Neuronal stem cell (in vitro differentiated cells): Measurements from ENCODE around the gene FAM81A.
"Not testable (repeated sequence)": the region's sequence is repeated elsewhere in the genome, so short reads cannot be mapped to it uniquely, and the experiment has no call there.

ENCODE experiments used
- DNase-seq: peaks from one replicate; pipeline ENCODE4 v3.0.0-alpha.2; 2013; ENCODE audit warnings: low spot score
- H2AFZ ChIP-seq: one replicate; pipeline ENCODE4 v1.6.1; 2013; ENCODE audit warnings: mild to moderate bottlenecking, low read length, inconsistent platforms
- H2AK5ac ChIP-seq: 2 replicates; pipeline ENCODE4 v1.6.1; 2013; ENCODE audit warnings: low read depth, mild to moderate bottlenecking, inconsistent platforms, low read length, moderate library complexity, mixed read lengths
- H2BK120ac ChIP-seq: 2 replicates; pipeline ENCODE4 v1.6.1; 2013; ENCODE audit warnings: low read depth, mild to moderate bottlenecking, inconsistent platforms, low read length, moderate library complexity, mixed read lengths
- H2BK12ac ChIP-seq: one replicate; pipeline ENCODE4 v1.6.1; 2013; ENCODE audit warnings: low read length, inconsistent platforms
- H2BK15ac ChIP-seq: 2 replicates; pipeline ENCODE4 v1.6.1; 2013; ENCODE audit warnings: mild to moderate bottlenecking, low read length, inconsistent platforms, mixed read lengths
- H2BK5ac ChIP-seq: one replicate; pipeline ENCODE4 v1.6.1; 2013; ENCODE audit warnings: inconsistent platforms, mild to moderate bottlenecking, low read length, moderate library complexity
- H3K14ac ChIP-seq: one replicate; pipeline ENCODE4 v1.6.1; 2013; ENCODE audit warnings: low read length, inconsistent platforms
- H3K18ac ChIP-seq: 2 replicates; pipeline ENCODE4 v1.6.1; 2013; ENCODE audit warnings: low read length, inconsistent platforms
- H3K23ac ChIP-seq: 2 replicates; pipeline ENCODE4 v1.6.1; 2013; ENCODE audit warnings: low read depth, mild to moderate bottlenecking, mixed read lengths, low read length, inconsistent platforms; ENCODE audit not compliant: poor library complexity
- H3K27ac ChIP-seq: replicated peaks from 3 replicates; pipeline ENCODE4 v1.5.1; 2013; ENCODE audit warnings: low read length, inconsistent platforms
- H3K27me3 ChIP-seq, 3 experiments: 2 replicates each; pipeline ENCODE4 v1.6.1; 2013; ENCODE audit warnings: low read length in 3 of 3, mild to moderate bottlenecking in 2 of 3, inconsistent platforms in 1 of 3, low read depth in 1 of 3, mixed read lengths in 1 of 3, moderate library complexity in 1 of 3; ENCODE audit not compliant: control insufficient read depth in 3 of 3, insufficient read depth in 3 of 3
- H3K36me3 ChIP-seq, 2 donors: replicated peaks in 1 of 2; 2 replicates each; pipeline ENCODE4 v1.6.1; 2013; ENCODE audit warnings: low read length in 2 of 2; ENCODE audit not compliant: control insufficient read depth in 2 of 2, insufficient read depth in 2 of 2
- H3K4ac ChIP-seq: 2 replicates; pipeline ENCODE4 v1.6.1; 2013; ENCODE audit warnings: inconsistent platforms, mild to moderate bottlenecking, low read length, moderate library complexity
- H3K4me1 ChIP-seq, 2 donors: 1 replicate in 1 of 2; 2 replicates in 1 of 2; pipeline ENCODE4 v1.6.1; 2013; ENCODE audit warnings: low read length in 2 of 2, low read depth in 1 of 2; ENCODE audit not compliant: control insufficient read depth in 2 of 2, insufficient read depth in 1 of 2
- H3K4me2 ChIP-seq: one replicate; pipeline ENCODE4 v1.6.1; 2013; ENCODE audit warnings: mild to moderate bottlenecking, low read length, inconsistent platforms; ENCODE audit not compliant: insufficient read depth, poor library complexity, severe bottlenecking
- H3K4me3 ChIP-seq, 2 donors: 2 replicates each; pipeline ENCODE4 v1.5.1; 2013; ENCODE audit warnings: low read length in 2 of 2, mild to moderate bottlenecking in 2 of 2, inconsistent platforms in 1 of 2, moderate library complexity in 1 of 2
- H3K79me1 ChIP-seq: one replicate; pipeline ENCODE4 v1.6.1; 2013; ENCODE audit warnings: low read depth, mild to moderate bottlenecking, inconsistent platforms, low read length, moderate library complexity
- H3K9ac ChIP-seq: one replicate; pipeline ENCODE4 v1.6.1; 2013; ENCODE audit warnings: mild to moderate bottlenecking, low read depth, low read length, inconsistent platforms; ENCODE audit not compliant: poor library complexity
- H3K9me3 ChIP-seq, 2 donors: replicated peaks in 1 of 2; 2 replicates each; pipeline versions ENCODE3 to v1.6.1; 2013; ENCODE audit warnings: low read length in 2 of 2, mild to moderate bottlenecking in 2 of 2, inconsistent platforms in 1 of 2, low read depth in 1 of 2, mixed read lengths in 1 of 2, moderate library complexity in 1 of 2; ENCODE audit not compliant: control insufficient read depth in 2 of 2, insufficient read depth in 1 of 2
- H4K8ac ChIP-seq: one replicate; pipeline ENCODE4 v1.6.1; 2013; ENCODE audit warnings: low read depth, mild to moderate bottlenecking, inconsistent platforms, low read length, moderate library complexity
- H4K91ac ChIP-seq: one replicate; pipeline ENCODE4 v1.6.1; 2013; ENCODE audit warnings: low read length, low read depth, mild to moderate bottlenecking, inconsistent platforms; ENCODE audit not compliant: poor library complexity
- WGBS, 2 donors: extraction: QIAGEN DNeasy Blood & Tissue Kit; methylation state at CpG; one replicate each; pipeline ENCODE4 v1.1.7; 2013; ENCODE audit warnings: missing lambda C conversion rate in 2 of 2, mixed read lengths in 1 of 2; ENCODE audit not compliant: insufficient read length in 2 of 2, insufficient replicate concordance in 1 of 2; ENCODE audit errors: extremely low coverage in 2 of 2; 5-methylcytosine and 5-hydroxymethylcytosine counted together

FAM81A gene

DNA sequence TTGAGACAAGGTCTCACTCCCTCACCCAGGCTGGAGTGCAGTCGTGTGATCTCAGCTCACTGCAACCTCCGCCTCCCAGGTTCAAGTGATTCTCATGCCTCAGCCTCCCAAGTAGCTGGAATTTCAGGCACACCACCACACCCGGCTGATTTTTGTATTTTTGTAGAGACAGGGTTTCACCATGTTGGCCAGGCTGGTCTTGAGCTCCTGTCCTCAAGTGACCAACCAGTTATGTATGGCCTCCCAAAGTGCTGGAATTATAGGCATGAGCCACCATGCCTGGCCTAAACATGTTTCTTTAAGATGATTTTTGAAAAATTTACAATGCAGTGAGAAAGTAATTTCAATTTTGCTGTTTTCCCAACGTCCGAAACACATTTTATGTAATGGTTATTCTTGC, 37.2 kb downstream of the FAM81A start:
- H3K27ac ChIP-seq, H3K79me1 ChIP-seq, H4K8ac ChIP-seq, DNase-seq, H3K36me3 ChIP-seq, H3K4me1 ChIP-seq, H2BK15ac ChIP-seq, H2BK12ac ChIP-seq, H3K14ac ChIP-seq, H2BK5ac ChIP-seq, H3K27me3 ChIP-seq, H3K4me3 ChIP-seq, H2AFZ ChIP-seq, H3K23ac ChIP-seq, H4K91ac ChIP-seq, H2BK120ac ChIP-seq, H3K9me3 ChIP-seq, H3K9ac ChIP-seq, H3K18ac ChIP-seq, H3K4me2 ChIP-seq, H3K4ac ChIP-seq, H2AK5ac ChIP-seq: not testable (repeated sequence)
- WGBS, 2 donors: no CpG with 5 or more reads among the region's 5 CpGs

DNA sequence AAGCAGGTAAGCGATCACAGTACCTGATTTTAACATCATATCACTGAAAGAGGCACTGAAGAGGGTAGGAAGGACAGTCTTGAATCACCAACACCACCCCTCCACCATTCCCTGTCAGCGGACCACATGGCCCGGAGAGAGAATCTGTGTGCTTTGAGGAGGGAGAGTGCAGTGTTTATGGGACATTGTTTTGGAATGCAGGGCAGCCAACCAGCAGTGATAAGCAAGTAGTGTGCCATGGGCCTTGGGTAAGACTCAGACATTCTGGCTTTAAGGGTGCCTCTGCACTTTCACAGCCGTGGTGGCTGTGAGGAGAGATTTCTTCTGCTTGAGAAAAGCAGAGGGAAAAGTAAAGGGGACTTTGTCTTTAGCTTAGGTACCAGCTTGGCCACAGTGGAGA, 46.4 kb downstream of the FAM81A start:
- no peak overlapping the region for H3K27ac ChIP-seq
- no peaks in the 10 kb centered on the region for H3K27me3 ChIP-seq
- H3K9me3 ChIP-seq: no peaks in the 10 kb centered on the region
- H2BK12ac ChIP-seq: no peak overlapping the region
- no peaks in the 10 kb centered on the region for H3K4me1 ChIP-seq
- no peak overlapping the region for H3K23ac ChIP-seq
- no peaks in the 10 kb centered on the region for H3K36me3 ChIP-seq
- no peak overlapping the region for H3K14ac ChIP-seq
- no peak overlapping the region for H2BK15ac ChIP-seq
- no peak overlapping the region for H3K4ac ChIP-seq
- H3K4me2 ChIP-seq: no peak overlapping the region
- H3K18ac ChIP-seq: no peak overlapping the region
- no peak overlapping the region for H4K8ac ChIP-seq
- no CpG with 5 or more reads among the region's 4 CpGs for WGBS, 2 donors
- H3K4me3 ChIP-seq: no peak overlapping the region
- no peak for DNase-seq
- no peak overlapping the region for H3K9ac ChIP-seq
- no peaks in the 10 kb centered on the region for H3K79me1 ChIP-seq
- H2BK120ac ChIP-seq: no peak overlapping the region
- H2AK5ac ChIP-seq: no peak overlapping the region
- no peak overlapping the region for H2BK5ac ChIP-seq
- no peak overlapping the region for H4K91ac ChIP-seq
- no peak overlapping the region for H2AFZ ChIP-seq

DNA sequence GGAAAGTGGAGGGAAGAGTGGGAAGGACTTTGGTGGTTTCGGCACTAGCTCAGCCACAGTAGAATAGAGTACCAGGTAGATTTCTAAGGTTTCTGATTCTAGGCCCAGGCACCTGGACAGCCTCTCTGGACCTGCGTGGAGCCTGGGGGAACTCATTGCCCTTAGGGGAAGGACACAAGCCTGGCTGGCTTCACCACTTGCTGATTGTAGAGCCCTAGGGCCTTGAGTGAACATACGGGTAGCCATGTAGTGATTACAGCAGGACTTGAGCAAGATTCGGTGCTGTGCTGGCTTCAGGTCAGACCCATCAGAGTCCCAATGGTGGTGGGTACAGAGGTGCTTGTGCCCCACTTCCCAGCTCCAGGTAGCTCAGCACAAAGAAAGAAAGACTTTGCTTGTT, 47.0 kb downstream of the FAM81A start:
- H2AK5ac ChIP-seq: no peak overlapping the region
- H3K27me3 ChIP-seq: no peaks in the 10 kb centered on the region
- DNase-seq: no peak
- H3K9me3 ChIP-seq: peaks cover 0 to 3% of the 10 kb centered on the region in 2 donors
- H2BK5ac ChIP-seq: no peak overlapping the region
- H2AFZ ChIP-seq: no peak overlapping the region
- H4K91ac ChIP-seq: no peak overlapping the region
- no peak overlapping the region for H3K4me2 ChIP-seq
- H3K79me1 ChIP-seq: no peaks in the 10 kb centered on the region
- H4K8ac ChIP-seq: no peak overlapping the region
- H3K9ac ChIP-seq: no peak overlapping the region
- no peak overlapping the region for H2BK15ac ChIP-seq
- no peak overlapping the region for H3K4me3 ChIP-seq
- WGBS, 2 donors: no CpG with 5 or more reads among the region's 4 CpGs
- no peak overlapping the region for H3K14ac ChIP-seq
- no peaks in the 10 kb centered on the region for H3K36me3 ChIP-seq
- no peaks in the 10 kb centered on the region for H3K4me1 ChIP-seq
- H2BK12ac ChIP-seq: no peak overlapping the region
- no peak overlapping the region for H3K18ac ChIP-seq
- no peak overlapping the region for H3K27ac ChIP-seq
- H3K4ac ChIP-seq: no peak overlapping the region
- no peak overlapping the region for H3K23ac ChIP-seq
- H2BK120ac ChIP-seq: no peak overlapping the region

DNA sequence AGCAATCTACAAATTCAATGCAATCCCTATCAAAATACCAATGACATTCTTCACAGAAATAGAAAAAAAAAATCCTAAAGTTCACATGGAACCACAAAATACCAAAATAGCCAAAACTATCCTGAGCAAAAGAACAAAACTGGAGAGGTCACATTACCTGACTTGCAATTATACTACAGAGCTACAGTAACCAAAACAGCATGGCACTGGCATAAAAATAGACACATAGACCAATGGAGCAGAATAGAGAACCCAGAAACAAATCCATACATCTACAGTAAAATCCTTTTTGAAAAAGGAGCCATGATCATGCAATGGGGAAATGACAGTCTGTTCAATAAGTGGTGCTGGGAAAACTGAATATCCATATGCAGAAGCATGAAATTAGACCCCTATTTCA, 51.5 kb downstream of the FAM81A start:
- not testable (repeated sequence) for H3K27me3 ChIP-seq, H3K4me3 ChIP-seq, H3K18ac ChIP-seq

More for the DNA sequence above, 51.5 kb downstream of the FAM81A start:
- H3K4ac ChIP-seq, H3K9ac ChIP-seq, H2BK15ac ChIP-seq, H3K14ac ChIP-seq, H2BK5ac ChIP-seq, H3K27ac ChIP-seq, H3K4me2 ChIP-seq, H3K36me3 ChIP-seq, H2AK5ac ChIP-seq, H2AFZ ChIP-seq, H2BK12ac ChIP-seq, DNase-seq, H3K79me1 ChIP-seq, H2BK120ac ChIP-seq, H3K9me3 ChIP-seq, H4K8ac ChIP-seq, H3K23ac ChIP-seq, H4K91ac ChIP-seq, H3K4me1 ChIP-seq: not testable (repeated sequence)
